Ishikawa (cell line): ENCODE results near the gene PRB3.

ENCODE experiments used
- CREB1 ChIP-seq: IDR thresholded peaks from 2 replicates; pipeline ENCODE4 v1.6.1; 2012; ENCODE audit warnings: low read depth
- EP300 ChIP-seq: IDR thresholded peaks from 2 replicates; pipeline ENCODE4 v1.6.1; 2012; ENCODE audit warnings: borderline replicate concordance
- NFIC ChIP-seq: IDR thresholded peaks from 2 replicates; pipeline ENCODE4 v1.6.1; 2012
- TAF1 ChIP-seq: IDR thresholded peaks from 2 replicates; pipeline ENCODE4 v1.6.1; 2012; ENCODE audit warnings: low read depth, mild to moderate bottlenecking
- TEAD4 ChIP-seq: IDR thresholded peaks from 2 replicates; pipeline ENCODE4 v1.6.1; 2012
- YY1 ChIP-seq: IDR thresholded peaks from 2 replicates; pipeline ENCODE4 v1.6.1; 2012; ENCODE audit warnings: low read depth
- TF ChIP-seq, protein P1 (sequence below): IDR thresholded peaks from 2 replicates; pipeline ENCODE4 v1.6.1; 2012; ENCODE audit warnings: low read depth, mild to moderate bottlenecking
- TF ChIP-seq, protein P2 (sequence below): IDR thresholded peaks from 2 replicates; pipeline ENCODE4 v1.6.1; 2012

DNA sequence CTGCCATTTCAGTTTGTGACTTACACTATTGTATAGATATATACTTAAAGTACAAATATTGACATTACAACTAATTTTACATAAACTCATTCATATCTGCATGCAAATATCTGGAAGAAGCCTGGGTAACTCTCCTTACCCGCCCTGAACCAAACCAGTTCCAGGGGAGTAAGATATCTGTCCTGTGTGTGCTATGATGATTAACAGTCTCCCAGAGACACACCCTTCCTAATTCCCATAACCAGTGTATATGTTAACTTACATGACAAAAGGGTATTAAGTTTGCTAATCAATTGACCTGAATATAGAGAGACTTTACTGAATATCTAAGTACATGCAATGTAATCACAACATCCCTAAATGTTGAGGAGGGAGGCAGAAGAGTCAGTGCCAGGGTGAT, 23.0 kb downstream of the PRB3 start:
- no peak for TF ChIP-seq NFIC
- TF ChIP-seq TAF1 = no peak
- TF ChIP-seq EP300 = no peak
- TF ChIP-seq, protein P1, sequence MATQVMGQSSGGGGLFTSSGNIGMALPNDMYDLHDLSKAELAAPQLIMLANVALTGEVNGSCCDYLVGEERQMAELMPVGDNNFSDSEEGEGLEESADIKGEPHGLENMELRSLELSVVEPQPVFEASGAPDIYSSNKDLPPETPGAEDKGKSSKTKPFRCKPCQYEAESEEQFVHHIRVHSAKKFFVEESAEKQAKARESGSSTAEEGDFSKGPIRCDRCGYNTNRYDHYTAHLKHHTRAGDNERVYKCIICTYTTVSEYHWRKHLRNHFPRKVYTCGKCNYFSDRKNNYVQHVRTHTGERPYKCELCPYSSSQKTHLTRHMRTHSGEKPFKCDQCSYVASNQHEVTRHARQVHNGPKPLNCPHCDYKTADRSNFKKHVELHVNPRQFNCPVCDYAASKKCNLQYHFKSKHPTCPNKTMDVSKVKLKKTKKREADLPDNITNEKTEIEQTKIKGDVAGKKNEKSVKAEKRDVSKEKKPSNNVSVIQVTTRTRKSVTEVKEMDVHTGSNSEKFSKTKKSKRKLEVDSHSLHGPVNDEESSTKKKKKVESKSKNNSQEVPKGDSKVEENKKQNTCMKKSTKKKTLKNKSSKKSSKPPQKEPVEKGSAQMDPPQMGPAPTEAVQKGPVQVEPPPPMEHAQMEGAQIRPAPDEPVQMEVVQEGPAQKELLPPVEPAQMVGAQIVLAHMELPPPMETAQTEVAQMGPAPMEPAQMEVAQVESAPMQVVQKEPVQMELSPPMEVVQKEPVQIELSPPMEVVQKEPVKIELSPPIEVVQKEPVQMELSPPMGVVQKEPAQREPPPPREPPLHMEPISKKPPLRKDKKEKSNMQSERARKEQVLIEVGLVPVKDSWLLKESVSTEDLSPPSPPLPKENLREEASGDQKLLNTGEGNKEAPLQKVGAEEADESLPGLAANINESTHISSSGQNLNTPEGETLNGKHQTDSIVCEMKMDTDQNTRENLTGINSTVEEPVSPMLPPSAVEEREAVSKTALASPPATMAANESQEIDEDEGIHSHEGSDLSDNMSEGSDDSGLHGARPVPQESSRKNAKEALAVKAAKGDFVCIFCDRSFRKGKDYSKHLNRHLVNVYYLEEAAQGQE = no peak
- TF ChIP-seq, protein P2, sequence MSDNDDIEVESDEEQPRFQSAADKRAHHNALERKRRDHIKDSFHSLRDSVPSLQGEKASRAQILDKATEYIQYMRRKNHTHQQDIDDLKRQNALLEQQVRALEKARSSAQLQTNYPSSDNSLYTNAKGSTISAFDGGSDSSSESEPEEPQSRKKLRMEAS = no peak
- TF ChIP-seq YY1 = no peak
- no peak for TF ChIP-seq CREB1
- TF ChIP-seq TEAD4 = no peak
